ENCODE results near the gene GLIS2. TPM values are rescaled to one million over a fixed set of nuclear protein-coding genes. Genes with fewer than 3 reads are reported as not detected.

The GLIS2 gene
- total RNA-seq (2022; extraction: Qiagen RNA extraction) = 18.7 to 26.8 TPM (median 25.8 TPM) in 5 replicates

DNA sequence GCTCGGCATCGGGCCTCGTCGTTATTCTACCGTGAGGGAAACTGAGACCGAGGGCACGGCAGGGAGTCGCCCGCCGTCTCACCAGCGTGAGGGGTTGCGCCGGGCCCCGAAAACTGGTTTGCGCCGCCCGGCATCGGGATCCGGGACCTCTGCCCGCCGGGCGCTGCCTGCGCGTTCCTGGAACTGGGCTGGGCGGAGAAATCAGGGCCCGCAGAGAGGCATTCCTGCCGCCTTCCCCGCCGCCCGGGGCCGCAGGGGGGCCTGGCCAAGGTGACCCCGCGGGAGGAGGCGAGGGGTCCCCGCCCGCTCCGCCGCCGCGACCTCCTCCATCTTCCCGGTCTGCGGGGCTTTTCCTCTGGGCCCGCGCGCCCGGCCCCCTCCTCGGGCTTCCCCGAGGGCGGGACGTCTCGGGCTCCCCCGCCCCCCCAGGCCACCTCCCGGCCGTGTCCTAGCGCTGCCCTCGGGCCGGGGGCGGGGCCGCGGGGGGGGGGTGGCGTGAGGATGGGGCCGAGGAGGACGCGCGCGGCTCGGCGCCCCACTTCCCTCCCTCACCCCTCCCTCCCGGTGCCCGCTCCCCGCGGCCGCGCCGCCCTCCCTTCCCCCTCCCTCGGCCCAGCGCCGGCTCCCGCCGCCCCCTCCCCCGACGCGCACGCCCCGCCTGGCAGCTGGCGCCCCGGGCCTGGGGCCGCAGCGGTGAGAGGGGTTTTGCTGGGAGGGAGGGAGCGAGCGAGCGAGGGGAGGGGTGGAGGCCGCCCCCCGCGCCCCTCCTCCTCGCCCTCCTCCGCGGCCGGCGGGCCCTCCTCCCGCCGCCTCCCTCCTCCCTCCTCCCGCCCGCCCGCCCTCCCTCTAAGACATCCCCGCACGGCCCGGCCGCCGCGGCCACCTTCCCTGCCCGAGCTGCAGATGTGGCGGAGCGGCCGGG is at the start of gene GLIS2:
Gene GLIS2 (plus strand): TSS at position 882 of the 922 bp plus-strand sequence. CDS start 16,214 bp downstream, outside the sequence.

DNA sequence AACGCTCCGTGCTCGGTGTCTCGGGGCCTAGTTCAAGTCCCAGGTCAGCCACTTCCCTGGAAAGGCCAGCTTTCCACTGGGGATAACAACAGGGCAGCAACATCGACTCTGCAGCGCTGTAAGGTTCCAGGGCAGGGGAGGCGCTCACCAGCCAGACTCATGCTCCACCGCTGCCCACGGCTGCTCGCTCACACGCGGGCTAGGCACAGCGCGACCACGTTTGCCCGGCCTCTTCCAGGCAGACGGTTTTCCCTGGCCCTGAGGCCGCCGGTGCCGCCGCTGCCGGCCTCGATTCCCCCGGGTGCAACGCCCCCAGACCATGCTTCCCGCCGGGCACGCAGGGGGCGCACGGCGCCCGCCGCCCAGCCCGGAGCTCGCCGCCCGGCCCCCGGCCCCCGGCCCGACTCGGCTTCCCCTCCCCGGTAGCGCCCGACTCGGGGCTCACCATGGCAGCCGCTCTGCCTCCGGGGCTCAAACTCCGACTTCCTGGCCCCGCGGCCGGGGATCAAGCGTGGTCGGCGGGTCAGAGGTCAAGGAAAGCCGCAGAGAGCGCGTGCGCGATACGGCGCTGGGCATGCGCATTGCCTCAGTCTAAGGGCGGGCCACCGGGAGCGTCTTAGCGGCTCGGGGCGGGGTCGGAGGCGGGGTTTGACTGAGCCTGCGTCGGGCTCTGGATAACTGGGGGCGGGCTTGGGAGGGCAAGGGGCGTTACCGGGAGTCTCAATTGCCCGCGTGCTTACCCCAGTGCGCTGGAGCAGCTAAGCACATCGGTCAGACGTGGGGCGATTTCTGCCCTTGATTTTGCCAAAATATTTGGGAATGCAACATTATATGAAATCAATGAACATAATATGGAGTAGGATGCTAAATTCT is 35.2 kb downstream of the GLIS2 start, which contains the start of gene PAM16:
Gene PAM16 (minus strand): TSS at position 535 of the 873 bp plus-strand sequence. CDS start 87 bp downstream, at position 448.

DNA sequence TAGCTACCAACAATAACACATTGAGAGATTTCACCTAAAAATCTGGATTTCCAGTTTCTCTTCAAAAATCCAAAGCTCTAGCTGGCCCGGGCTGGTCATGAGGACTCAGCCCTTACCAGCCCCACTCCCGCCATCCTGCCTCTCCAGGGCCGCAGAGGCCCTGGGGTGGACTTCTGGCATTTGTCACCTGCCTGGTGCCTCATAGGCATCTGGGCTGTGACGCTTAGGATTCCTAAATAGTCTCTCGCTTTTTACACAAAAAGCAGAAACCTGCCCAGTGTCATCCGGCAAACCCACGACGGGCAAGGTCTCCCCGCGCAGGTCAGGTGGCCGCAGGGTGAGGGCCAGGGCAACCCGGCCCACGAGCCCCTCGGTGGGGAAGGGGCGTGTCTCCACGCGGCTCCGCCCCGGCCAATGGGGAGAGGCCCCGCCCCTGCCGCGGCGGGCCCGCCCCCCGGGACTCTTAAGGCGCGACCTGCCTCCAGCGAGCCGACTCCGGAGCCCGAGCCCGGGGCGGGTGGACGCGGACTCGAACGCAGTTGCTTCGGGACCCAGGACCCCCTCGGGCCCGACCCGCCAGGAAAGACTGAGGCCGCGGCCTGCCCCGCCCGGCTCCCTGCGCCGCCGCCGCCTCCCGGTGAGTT is 55.6 kb downstream of the GLIS2 start, which contains the start of gene VASN:
Gene VASN (plus strand): TSS at position 492 of the 644 bp plus-strand sequence. CDS start 9,030 bp downstream, outside the sequence.

Other genes with a start within 250 kb of the GLIS2 start
- 6.9 to 7.9 TPM (median 7.3 TPM) in 5 replicates for gene ADCY9, start 199.6 kb upstream of the GLIS2 start, total RNA-seq (2022; extraction: Qiagen RNA extraction)
- 0.03 to 0.08 TPM (median 0.06 TPM) in 5 replicates for gene SRL, start 74.0 kb upstream of the GLIS2 start, total RNA-seq (2022; extraction: Qiagen RNA extraction)
- 14.5 to 17.3 TPM (median 15.0 TPM) in 5 replicates for gene TFAP4, start 43.0 kb upstream of the GLIS2 start, total RNA-seq (2022; extraction: Qiagen RNA extraction)
- 55.3 to 73.4 TPM (median 71.7 TPM) in 5 replicates for gene PAM16, start 35.3 kb downstream of the GLIS2 start, total RNA-seq (2022; extraction: Qiagen RNA extraction)
- gene VASN, start 55.8 kb downstream of the GLIS2 start, total RNA-seq (2022; extraction: Qiagen RNA extraction) = 3.3 to 5.1 TPM (median 5.0 TPM) in 5 replicates
- 11.6 to 18.8 TPM (median 17.3 TPM) in 5 replicates for gene CORO7, start 100.5 kb downstream of the GLIS2 start, total RNA-seq (2022; extraction: Qiagen RNA extraction)
- 58.0 to 69.0 TPM (median 66.0 TPM) in 5 replicates for gene DNAJA3, start 109.8 kb downstream of the GLIS2 start, total RNA-seq (2022; extraction: Qiagen RNA extraction)
- gene NMRAL1, start 158.6 kb downstream of the GLIS2 start, total RNA-seq (2022; extraction: Qiagen RNA extraction) = 43.0 to 49.1 TPM (median 47.6 TPM) in 5 replicates
- 59.5 to 70.9 TPM (median 67.8 TPM) in 5 replicates for gene HMOX2, start 160.3 kb downstream of the GLIS2 start, total RNA-seq (2022; extraction: Qiagen RNA extraction)
- gene CDIP1, start 222.7 kb downstream of the GLIS2 start, total RNA-seq (2022; extraction: Qiagen RNA extraction) = 13.8 to 15.2 TPM (median 14.7 TPM) in 5 replicates
- 0.02 to 0.06 TPM (median 0.04 TPM) in 5 replicates for gene C16orf96, start 240.3 kb downstream of the GLIS2 start, total RNA-seq (2022; extraction: Qiagen RNA extraction)